Upper lobe of right lung (tissue), 1 donor: ENCODE data around the gene ARHGAP44. TPM values are rescaled to one million over a fixed set of nuclear protein-coding genes. Genes with fewer than 3 reads are reported as not detected.

ENCODE experiments used
- ATAC-seq: fragments of 200-7000 bp; cut with Tn5 transposase; one replicate; pipeline ENCODE4 v1.9.1; 2020; ENCODE audit warnings: mild to moderate bottlenecking, moderate library complexity
- DNase-seq: peaks from one replicate; pipeline ENCODE4 v3.0.0-alpha.2; 2020
- H3K27ac ChIP-seq: fragments of 200-600 bp; one replicate; pipeline ENCODE4 v1.8.0; 2022
- H3K27me3 ChIP-seq: fragments of 200-600 bp; one replicate; pipeline ENCODE4 v1.8.0; 2022; ENCODE audit warnings: mild to moderate bottlenecking
- H3K36me3 ChIP-seq: fragments of 200-600 bp; one replicate; pipeline ENCODE4 v1.8.0; 2022
- H3K4me1 ChIP-seq: fragments of 200-600 bp; one replicate; pipeline ENCODE4 v1.8.0; 2022
- H3K4me3 ChIP-seq: fragments of 200-600 bp; one replicate; pipeline ENCODE4 v1.8.0; 2022; ENCODE audit warnings: mild to moderate bottlenecking
- H3K9me3 ChIP-seq: fragments of 200-600 bp; one replicate; pipeline ENCODE4 v1.8.0; 2022
- CTCF ChIP-seq: fragments of 200-600 bp; IDR thresholded peaks from one replicate; pipeline ENCODE4 v1.8.0; 2022; ENCODE audit warnings: antibody characterized with exemption
- intact Hi-C: fragments of 100-400 bp; cut with DNase I; formaldehyde crosslinking; loops from one replicate; pipeline ENCODE4 v1.11.0; 2022
- total RNA-seq: library from RNA; stranded (reverse); fragmentation: NEBNext Ultra II Directional; extraction: Animal tissue kit (Norgen Biotek cat#: 25700); gene quantifications from one replicate; pipeline ENCODE4 v1.2.1, GENCODE V29; 2021
- donor health status: DM: no; HTN: yes; CAD: no; lungs with severe emphysema.

ARHGAP44 gene
- total RNA-seq, 1 donor from 2014 or later, result 41.2 TPM

- peaks cover 73% of the 10 kb centered on the region for H3K36me3 ChIP-seq
- intact Hi-C loops, result no loop called here
- TF ChIP-seq CTCF, result no peak
These were observed 203.4 kb downstream of the ARHGAP44 start for GRCh38 chr17:12992676-12993075.

GRCh38 chr17:12993631-12994030, 204.3 kb downstream of the ARHGAP44 start:
- H3K9me3 ChIP-seq, result no peaks in the 10 kb centered on the region
- TF ChIP-seq CTCF, result no peak
- no peak overlapping the region for H3K27ac ChIP-seq
- intact Hi-C loops, result no loop called here
- no peak for ATAC-seq
- no peak for DNase-seq
- H3K27me3 ChIP-seq, result no peaks in the 10 kb centered on the region
- no peak overlapping the region for H3K4me3 ChIP-seq
- H3K4me1 ChIP-seq, result no peaks in the 10 kb centered on the region
- H3K36me3 ChIP-seq, result peaks cover 83% of the 10 kb centered on the region

More at GRCh38 chr17:12992676-12993075, 203.4 kb downstream of the ARHGAP44 start:
- no peaks in the 10 kb centered on the region for H3K4me1 ChIP-seq
- H3K27me3 ChIP-seq, result no peaks in the 10 kb centered on the region
- no peak overlapping the region for H3K27ac ChIP-seq
- H3K9me3 ChIP-seq, result no peaks in the 10 kb centered on the region
- DNase-seq (no peak), ATAC-seq (no peak)
- H3K4me3 ChIP-seq, result no peak overlapping the region

- H3K4me1 ChIP-seq, result no peaks in the 10 kb centered on the region
- H3K27ac ChIP-seq, result no peak overlapping the region
- no peak overlapping the region for H3K4me3 ChIP-seq
- no peaks in the 10 kb centered on the region for H3K27me3 ChIP-seq
- TF ChIP-seq CTCF, result no peak
- intact Hi-C loops, result no loop called here
- H3K9me3 ChIP-seq, result no peaks in the 10 kb centered on the region
- no peak for ATAC-seq
- no peak for DNase-seq
- peaks cover 92% of the 10 kb centered on the region for H3K36me3 ChIP-seq
These were observed 205.2 kb downstream of the ARHGAP44 start for GRCh38 chr17:12994341-12995074.

- H3K36me3 ChIP-seq, result peaks cover 100% of the 10 kb centered on the region
- no peak for DNase-seq
- intact Hi-C loops, result no loop called here
- no peak for TF ChIP-seq CTCF
- H3K9me3 ChIP-seq, result no peaks in the 10 kb centered on the region
- no peak overlapping the region for H3K27ac ChIP-seq
- no peak for ATAC-seq
- H3K27me3 ChIP-seq, result no peaks in the 10 kb centered on the region
- H3K4me1 ChIP-seq, result no peaks in the 10 kb centered on the region
- no peak overlapping the region for H3K4me3 ChIP-seq
These were observed 206.0 kb downstream of the ARHGAP44 start for GRCh38 chr17:12995106-12995895.

- intact Hi-C loops, result no loop called here
- H3K27ac ChIP-seq, result no peak overlapping the region
- TF ChIP-seq CTCF, result no peak
- ATAC-seq (no peak), DNase-seq (no peak)
- H3K36me3 ChIP-seq, result peaks cover 100% of the 10 kb centered on the region
- H3K4me3 ChIP-seq, result no peak overlapping the region
- no peaks in the 10 kb centered on the region for H3K4me1 ChIP-seq
- no peaks in the 10 kb centered on the region for H3K9me3 ChIP-seq
- no peaks in the 10 kb centered on the region for H3K27me3 ChIP-seq
These were observed 206.6 kb downstream of the ARHGAP44 start for GRCh38 chr17:12995896-12996295.
